KOPT-K1 (cell line): ENCODE data around the gene MAML3.

Source experiments
- H3K27ac ChIP-seq: fragments of 200-600 bp; sonication (generic); 2 replicates; pipeline ENCODE4 v1.5.1; 2016; ENCODE audit warnings: antibody characterized with exemption, mild to moderate bottlenecking, low read depth, low read length; ENCODE audit not compliant: poor library complexity, severe bottlenecking
- H3K36me3 ChIP-seq: fragments of 200-600 bp; sonication (generic); 2 replicates; pipeline ENCODE4 v1.5.1; 2017; ENCODE audit warnings: antibody characterized with exemption, mild to moderate bottlenecking, low read length, moderate library complexity; ENCODE audit not compliant: insufficient read depth
- H3K9me3 ChIP-seq: fragments of 200-600 bp; sonication (generic); 2 replicates; pipeline ENCODE4 v1.5.1; 2017; ENCODE audit warnings: antibody characterized with exemption, low read length, mild to moderate bottlenecking; ENCODE audit not compliant: insufficient read depth, poor library complexity, severe bottlenecking

The MAML3 gene

GRCh38 chr4:139938414-139938813, 215.6 kb downstream of the MAML3 start:
- H3K27ac ChIP-seq: no peak overlapping the region
- H3K9me3 ChIP-seq: no peaks in the 10 kb centered on the region
- H3K36me3 ChIP-seq: no peaks in the 10 kb centered on the region

- Histone ChIP-seq H3K27ac (no peak overlapping the region), H3K9me3 (no peaks in the 10 kb centered on the region), H3K36me3 (no peaks in the 10 kb centered on the region)
These were observed 218.1 kb downstream of the MAML3 start for GRCh38 chr4:139935911-139936310.

- Histone ChIP-seq H3K9me3 (no peaks in the 10 kb centered on the region), H3K27ac (no peak overlapping the region), H3K36me3 (no peaks in the 10 kb centered on the region)
These were observed 219.2 kb downstream of the MAML3 start for GRCh38 chr4:139934708-139935195.

GRCh38 chr4:139934057-139934707, 219.8 kb downstream of the MAML3 start:
- Histone ChIP-seq H3K9me3 (no peaks in the 10 kb centered on the region), H3K27ac (no peak overlapping the region), H3K36me3 (no peaks in the 10 kb centered on the region)

GRCh38 chr4:139933541-139933940, 220.4 kb downstream of the MAML3 start:
- no peak overlapping the region for H3K27ac ChIP-seq
- H3K36me3 ChIP-seq: no peaks in the 10 kb centered on the region
- H3K9me3 ChIP-seq: no peaks in the 10 kb centered on the region

GRCh38 chr4:139933104-139933503, 220.9 kb downstream of the MAML3 start:
- no peaks in the 10 kb centered on the region for H3K36me3 ChIP-seq
- no peaks in the 10 kb centered on the region for H3K9me3 ChIP-seq
- no peak overlapping the region for H3K27ac ChIP-seq

- no peaks in the 10 kb centered on the region for H3K9me3 ChIP-seq
- H3K27ac ChIP-seq: no peak overlapping the region
- H3K36me3 ChIP-seq: no peaks in the 10 kb centered on the region
These were observed 229.2 kb downstream of the MAML3 start for GRCh38 chr4:139924782-139925181.

- Histone ChIP-seq H3K36me3 (no peaks in the 10 kb centered on the region), H3K27ac (no peak overlapping the region)
These were observed 231.5 kb downstream of the MAML3 start for GRCh38 chr4:139922406-139923024.

GRCh38 chr4:139921429-139922184, 232.4 kb downstream of the MAML3 start:
- Histone ChIP-seq H3K9me3 (no peaks in the 10 kb centered on the region), H3K36me3 (no peaks in the 10 kb centered on the region), H3K27ac (no peak overlapping the region)

More at GRCh38 chr4:139922406-139923024, 231.5 kb downstream of the MAML3 start:
- H3K9me3 ChIP-seq: no peaks in the 10 kb centered on the region

- Histone ChIP-seq H3K9me3 (no peaks in the 10 kb centered on the region), H3K36me3 (no peaks in the 10 kb centered on the region), H3K27ac (no peak overlapping the region)
These were observed 233.4 kb downstream of the MAML3 start for GRCh38 chr4:139920486-139921002.

GRCh38 chr4:139919521-139919920, 234.5 kb downstream of the MAML3 start:
- Histone ChIP-seq H3K36me3 (no peaks in the 10 kb centered on the region), H3K9me3 (no peaks in the 10 kb centered on the region), H3K27ac (no peak overlapping the region)

GRCh38 chr4:139919004-139919403, 235.0 kb downstream of the MAML3 start:
- H3K9me3 ChIP-seq: no peaks in the 10 kb centered on the region
- H3K27ac ChIP-seq: no peak overlapping the region
- no peaks in the 10 kb centered on the region for H3K36me3 ChIP-seq

- no peaks in the 10 kb centered on the region for H3K9me3 ChIP-seq
- no peak overlapping the region for H3K27ac ChIP-seq
These were observed 235.4 kb downstream of the MAML3 start for GRCh38 chr4:139918591-139918990.

GRCh38 chr4:139917896-139918295, 236.1 kb downstream of the MAML3 start:
- no peak overlapping the region for H3K27ac ChIP-seq
- no peaks in the 10 kb centered on the region for H3K36me3 ChIP-seq
- no peaks in the 10 kb centered on the region for H3K9me3 ChIP-seq

More at GRCh38 chr4:139918591-139918990, 235.4 kb downstream of the MAML3 start:
- H3K36me3 ChIP-seq: no peaks in the 10 kb centered on the region

GRCh38 chr4:139916041-139916440, 237.9 kb downstream of the MAML3 start:
- H3K36me3 ChIP-seq: no peaks in the 10 kb centered on the region
- no peak overlapping the region for H3K27ac ChIP-seq
- H3K9me3 ChIP-seq: no peaks in the 10 kb centered on the region
